Trophoblast cell (in vitro differentiated cells and primary cell): Measurements from ENCODE around the gene FEM1A.

Experiments
- DNase-seq, 2 donors: peaks; one replicate each; pipeline ENCODE4 v3.0.0-alpha.2; 2016
- H2AFZ ChIP-seq: 2 replicates; pipeline ENCODE4 v1.6.1; 2013; ENCODE audit warnings: low read length, moderate library complexity, mild to moderate bottlenecking; ENCODE audit not compliant: insufficient read depth, poor library complexity
- H2AK5ac ChIP-seq: 2 replicates; pipeline ENCODE4 v1.6.1; 2013; ENCODE audit warnings: mild to moderate bottlenecking, low read length
- H2BK120ac ChIP-seq: 2 replicates; pipeline ENCODE4 v1.6.1; 2013; ENCODE audit warnings: low read length, mild to moderate bottlenecking, moderate library complexity; ENCODE audit not compliant: insufficient read depth, poor library complexity
- H2BK12ac ChIP-seq: 2 replicates; pipeline ENCODE4 v1.6.1; 2013; ENCODE audit warnings: mild to moderate bottlenecking, low read length, moderate library complexity
- H2BK5ac ChIP-seq: 2 replicates; pipeline ENCODE4 v1.6.1; 2013; ENCODE audit warnings: low read length, low read depth, moderate library complexity, mild to moderate bottlenecking; ENCODE audit not compliant: poor library complexity
- H3K14ac ChIP-seq: 2 replicates; pipeline ENCODE4 v1.6.1; 2013; ENCODE audit warnings: mild to moderate bottlenecking, low read length
- H3K18ac ChIP-seq: 2 replicates; pipeline ENCODE4 v1.6.1; 2013; ENCODE audit warnings: mild to moderate bottlenecking, low read length
- H3K23ac ChIP-seq: 2 replicates; pipeline ENCODE4 v1.6.1; 2013; ENCODE audit warnings: low read length
- H3K27ac ChIP-seq: 2 replicates; pipeline ENCODE4 v1.5.1; 2013; ENCODE audit warnings: low read depth, mild to moderate bottlenecking, inconsistent platforms, low read length, moderate library complexity
- H3K27me3 ChIP-seq: 2 replicates; pipeline ENCODE4 v1.6.1; 2013; ENCODE audit warnings: inconsistent platforms, mild to moderate bottlenecking, low read length, moderate library complexity; ENCODE audit not compliant: insufficient read depth
- H3K36me3 ChIP-seq, 2 experiments: 1 replicate in 1 of 2; 2 replicates in 1 of 2; pipeline ENCODE4 v1.6.1; 2013; ENCODE audit warnings: low read length in 2 of 2, mild to moderate bottlenecking in 2 of 2, moderate library complexity in 1 of 2; ENCODE audit not compliant: insufficient read depth in 2 of 2, control insufficient read depth in 1 of 2
- H3K4ac ChIP-seq: 2 replicates; pipeline ENCODE4 v1.6.1; 2013; ENCODE audit warnings: low read depth, mild to moderate bottlenecking, low read length, moderate library complexity
- H3K4me1 ChIP-seq, 2 experiments: 1 replicate in 1 of 2; 2 replicates in 1 of 2; pipeline ENCODE4 v1.6.1; 2013; ENCODE audit warnings: low read length in 2 of 2, mild to moderate bottlenecking in 2 of 2, moderate library complexity in 1 of 2; ENCODE audit not compliant: insufficient read depth in 2 of 2, control insufficient read depth in 1 of 2
- H3K4me2 ChIP-seq: 2 replicates; pipeline ENCODE4 v1.6.1; 2013; ENCODE audit warnings: inconsistent platforms, mild to moderate bottlenecking, low read length, moderate library complexity
- H3K4me3 ChIP-seq: 2 replicates; pipeline ENCODE4 v1.5.1; 2013; ENCODE audit warnings: mild to moderate bottlenecking, low read depth, low read length, inconsistent platforms
- H3K79me1 ChIP-seq: one replicate; pipeline ENCODE4 v1.6.1; 2013; ENCODE audit warnings: low read length
- H3K79me2 ChIP-seq: 2 replicates; pipeline ENCODE4 v1.6.1; 2013; ENCODE audit warnings: low read length, mild to moderate bottlenecking; ENCODE audit not compliant: control insufficient read depth, insufficient read depth, poor library complexity
- H3K9ac ChIP-seq: 2 replicates; pipeline ENCODE4 v1.6.1; 2013; ENCODE audit warnings: mild to moderate bottlenecking, low read length
- H3K9me3 ChIP-seq: 2 replicates; pipeline ENCODE4 v1.6.1; 2013; ENCODE audit warnings: low read depth, mild to moderate bottlenecking, control low read depth, inconsistent platforms, low read length; ENCODE audit not compliant: insufficient read depth
- H4K12ac ChIP-seq: 2 replicates; pipeline ENCODE4 v1.6.1; 2013; ENCODE audit warnings: low read depth, mild to moderate bottlenecking, low read length, moderate library complexity
- H4K8ac ChIP-seq: 2 replicates; pipeline ENCODE4 v1.6.1; 2013; ENCODE audit warnings: low read depth, mild to moderate bottlenecking, low read length, moderate library complexity
- H4K91ac ChIP-seq: one replicate; pipeline ENCODE4 v1.6.1; 2013; ENCODE audit warnings: low read depth, mild to moderate bottlenecking, low read length, moderate library complexity
- WGBS: extraction: QIAGEN DNeasy Blood & Tissue Kit; methylation state at CpG from one replicate; pipeline ENCODE4 v1.1.7; 2013; ENCODE audit warnings: missing lambda C conversion rate; ENCODE audit not compliant: insufficient read length, insufficient coverage; ENCODE audit errors: extremely low coverage; 5-methylcytosine and 5-hydroxymethylcytosine counted together

Gene FEM1A

GRCh38 chr19:4814625-4815425 lies 23.3 kb downstream of the FEM1A start:
- no peak for DNase-seq
- H4K12ac ChIP-seq: no peak overlapping the region
- no peak overlapping the region for H4K8ac ChIP-seq
- no peak overlapping the region for H2BK5ac ChIP-seq
- H3K9me3 ChIP-seq: peaks cover 5% of the 10 kb centered on the region
- no peak overlapping the region for H3K23ac ChIP-seq
- H4K91ac ChIP-seq: no peak overlapping the region
- H3K4me2 ChIP-seq: no peak overlapping the region
- H3K79me1 ChIP-seq: peaks cover 2% of the 10 kb centered on the region
- no peak overlapping the region for H3K9ac ChIP-seq
- H3K14ac ChIP-seq: no peak overlapping the region
- H3K4ac ChIP-seq: no peak overlapping the region
- no peak overlapping the region for H3K27ac ChIP-seq
- H2AFZ ChIP-seq: no peak overlapping the region
- no peak overlapping the region for H2BK120ac ChIP-seq
- H3K4me1 ChIP-seq: no peaks in the 10 kb centered on the region
- H3K36me3 ChIP-seq: peaks cover 17 to 18% of the 10 kb centered on the region in 2 experiments
- 95% methylated on average over 3 of the region's 7 CpGs for WGBS
- no peak overlapping the region for H2BK12ac ChIP-seq
- no peak overlapping the region for H2AK5ac ChIP-seq
- no peaks in the 10 kb centered on the region for H3K27me3 ChIP-seq
- H3K4me3 ChIP-seq: no peak overlapping the region
- no peak overlapping the region for H3K18ac ChIP-seq
- no peaks in the 10 kb centered on the region for H3K79me2 ChIP-seq

- H3K9me3 ChIP-seq: peaks cover 5% of the 10 kb centered on the region
- peak; percentile 84 to 92 for DNase-seq
These were observed 24.1 kb downstream of the FEM1A start for GRCh38 chr19:4815426-4816201.

GRCh38 chr19:4816202-4816949 lies 24.8 kb downstream of the FEM1A start:
- Histone ChIP-seq H3K36me3 (peaks cover 17 to 18% of the 10 kb centered on the region in 2 experiments), H3K4me2 (no peak overlapping the region), H2BK120ac (no peak overlapping the region), H3K4me3 (no peak overlapping the region), H3K27me3 (no peaks in the 10 kb centered on the region), H3K9ac (no peak overlapping the region), H2BK12ac (no peak overlapping the region), H2AK5ac (peak overlapping the region; percentile 47), H3K4ac (no peak overlapping the region), H3K9me3 (peaks cover 5% of the 10 kb centered on the region), H3K79me2 (no peaks in the 10 kb centered on the region), H3K18ac (no peak overlapping the region), H2BK5ac (no peak overlapping the region), H4K8ac (peak overlapping the region; percentile 75), H3K79me1 (peaks cover 2% of the 10 kb centered on the region), H3K27ac (no peak overlapping the region), H4K91ac (peak overlapping the region; percentile 46), H4K12ac (peak overlapping the region; percentile 71), H3K23ac (no peak overlapping the region), H2AFZ (peak overlapping the region; percentile 47), H3K14ac (peak overlapping the region; percentile 4), H3K4me1 (no peaks in the 10 kb centered on the region)
- no peak for DNase-seq
- WGBS: no CpG with 5 or more reads among the region's 35 CpGs

More at GRCh38 chr19:4815426-4816201, 24.1 kb downstream of the FEM1A start:
- peak overlapping the region; percentile 55 for H3K4me2 ChIP-seq
- peak overlapping the region; percentile 4 for H3K14ac ChIP-seq
- H3K4me3 ChIP-seq: no peak overlapping the region
- no peak overlapping the region for H3K23ac ChIP-seq
- no peak overlapping the region for H3K27ac ChIP-seq
- peaks cover 2% of the 10 kb centered on the region for H3K79me1 ChIP-seq
- peak overlapping the region; percentile 3 for H2AK5ac ChIP-seq
- no peak overlapping the region for H3K18ac ChIP-seq
- peaks cover 17 to 18% of the 10 kb centered on the region in 2 experiments for H3K36me3 ChIP-seq
- H3K27me3 ChIP-seq: no peaks in the 10 kb centered on the region
- no peaks in the 10 kb centered on the region for H3K79me2 ChIP-seq
- no peaks in the 10 kb centered on the region for H3K4me1 ChIP-seq
- H2BK12ac ChIP-seq: no peak overlapping the region
- H4K12ac ChIP-seq: peak overlapping the region; percentile 71
- no peak overlapping the region for H2BK5ac ChIP-seq
- no peak overlapping the region for H2BK120ac ChIP-seq
- H3K4ac ChIP-seq: no peak overlapping the region
- peak overlapping the region; percentile 47 for H2AFZ ChIP-seq
- no peak overlapping the region for H3K9ac ChIP-seq
- peak overlapping the region; percentile 46 for H4K91ac ChIP-seq
- no CpG with 5 or more reads among the region's 28 CpGs for WGBS
- H4K8ac ChIP-seq: peak overlapping the region; percentile 75

- Histone ChIP-seq H3K27me3 (no peaks in the 10 kb centered on the region), H3K9me3 (peaks cover 2% of the 10 kb centered on the region), H3K14ac (no peak overlapping the region), H3K27ac (no peak overlapping the region), H3K23ac (no peak overlapping the region), H2AFZ (no peak overlapping the region), H3K4ac (no peak overlapping the region), H3K4me3 (no peak overlapping the region), H4K12ac (no peak overlapping the region), H3K36me3 (peaks cover 17 to 18% of the 10 kb centered on the region in 2 experiments), H3K4me2 (no peak overlapping the region), H4K91ac (no peak overlapping the region), H3K4me1 (no peaks in the 10 kb centered on the region), H2BK120ac (no peak overlapping the region), H3K18ac (no peak overlapping the region), H2AK5ac (no peak overlapping the region), H4K8ac (peak overlapping the region; percentile 75), H3K9ac (no peak overlapping the region), H3K79me1 (peaks cover 2% of the 10 kb centered on the region), H2BK12ac (no peak overlapping the region), H2BK5ac (no peak overlapping the region), H3K79me2 (no peaks in the 10 kb centered on the region)
- no CpG with 5 or more reads among the region's 16 CpGs for whole genome bisulfite sequencing
- DNase-seq: no peak
These were observed 25.4 kb downstream of the FEM1A start for GRCh38 chr19:4816950-4817278.
